KMS-11 (cell line): ENCODE data around the gene MACROD2.

Source experiments
- H2AFZ ChIP-seq: fragments of 200-600 bp; sonication (generic); 2 replicates; pipeline ENCODE4 v1.6.1; 2016; ENCODE audit warnings: antibody characterized with exemption, mixed run types, low read depth
- H3K27ac ChIP-seq: fragments of 200-600 bp; sonication (generic); 2 replicates; pipeline ENCODE4 v1.6.1; 2016; ENCODE audit warnings: mild to moderate bottlenecking, mixed run types
- H3K27me3 ChIP-seq: fragments of 200-600 bp; sonication (generic); 2 replicates; pipeline ENCODE4 v1.6.1; 2017; ENCODE audit warnings: mild to moderate bottlenecking, low read depth, mixed run types, moderate library complexity; ENCODE audit not compliant: insufficient read depth
- H3K36me3 ChIP-seq: fragments of 200-600 bp; sonication (generic); 2 replicates; pipeline ENCODE4 v1.6.1; 2017; ENCODE audit warnings: mild to moderate bottlenecking, mixed run types; ENCODE audit not compliant: insufficient read depth
- H3K4me1 ChIP-seq: fragments of 200-600 bp; sonication (generic); 2 replicates; pipeline ENCODE4 v1.6.1; 2016; ENCODE audit warnings: mild to moderate bottlenecking, low read depth, mixed run types; ENCODE audit not compliant: poor library complexity, severe bottlenecking
- H3K4me2 ChIP-seq: fragments of 200-600 bp; sonication (generic); 2 replicates; pipeline ENCODE4 v1.7.0; 2016; ENCODE audit warnings: mild to moderate bottlenecking, mixed run types
- H3K4me3 ChIP-seq: fragments of 200-600 bp; sonication (generic); IDR thresholded peaks from 2 replicates; pipeline ENCODE4 v1.6.1; 2017; ENCODE audit warnings: low read depth, low read length, mixed read lengths; ENCODE audit not compliant: insufficient read depth
- H3K79me2 ChIP-seq: fragments of 200-600 bp; sonication (generic); 2 replicates; pipeline ENCODE4 v1.6.1; 2016; ENCODE audit warnings: low read depth, mixed run types; ENCODE audit not compliant: insufficient read depth
- H3K9ac ChIP-seq: fragments of 200-600 bp; sonication (generic); 2 replicates; pipeline ENCODE4 v1.6.1; 2016; ENCODE audit warnings: mild to moderate bottlenecking, mixed run types
- H4K20me1 ChIP-seq: fragments of 200-600 bp; sonication (generic); 2 replicates; pipeline ENCODE4 v1.6.1; 2016; ENCODE audit warnings: mild to moderate bottlenecking, mixed run types; ENCODE audit not compliant: insufficient read depth
- CTCF ChIP-seq: fragments of 200-600 bp; sonication (generic); conservative IDR thresholded peaks from 2 replicates; pipeline ENCODE4 v1.6.1; 2017; ENCODE audit warnings: low read depth, mild to moderate bottlenecking, antibody characterized with exemption, low read length, moderate library complexity, mixed read lengths

Gene MACROD2

GRCh38 chr20:15059438-15059837 is 1064.1 kb downstream of the MACROD2 start:
- TF ChIP-seq CTCF: no peak
- Histone ChIP-seq H4K20me1 (no peaks in the 10 kb centered on the region), H2AFZ (no peak overlapping the region)

GRCh38 chr20:15060265-15061060 is 1065.1 kb downstream of the MACROD2 start:
- no peaks in the 10 kb centered on the region for H3K4me1 ChIP-seq
- no peak overlapping the region for H3K9ac ChIP-seq
- H3K79me2 ChIP-seq: no peaks in the 10 kb centered on the region
- TF ChIP-seq CTCF: no peak
- H4K20me1 ChIP-seq: no peaks in the 10 kb centered on the region
- H3K27ac ChIP-seq: no peak overlapping the region
- H2AFZ ChIP-seq: no peak overlapping the region
- H3K27me3 ChIP-seq: no peaks in the 10 kb centered on the region
- no peak overlapping the region for H3K4me3 ChIP-seq
- H3K4me2 ChIP-seq: no peak overlapping the region
- no peaks in the 10 kb centered on the region for H3K36me3 ChIP-seq

More at GRCh38 chr20:15059438-15059837, 1064.1 kb downstream of the MACROD2 start:
- H3K4me1 ChIP-seq: no peaks in the 10 kb centered on the region
- H3K27ac ChIP-seq: no peak overlapping the region
- H3K9ac ChIP-seq: no peak overlapping the region
- no peak overlapping the region for H3K4me3 ChIP-seq
- H3K27me3 ChIP-seq: no peaks in the 10 kb centered on the region
- H3K4me2 ChIP-seq: no peak overlapping the region
- H3K36me3 ChIP-seq: no peaks in the 10 kb centered on the region
- H3K79me2 ChIP-seq: no peaks in the 10 kb centered on the region

GRCh38 chr20:15061061-15061430 is 1065.7 kb downstream of the MACROD2 start:
- no peak overlapping the region for H3K27ac ChIP-seq
- no peak overlapping the region for H3K4me2 ChIP-seq
- H3K4me3 ChIP-seq: no peak overlapping the region
- H3K4me1 ChIP-seq: no peaks in the 10 kb centered on the region
- H3K27me3 ChIP-seq: no peaks in the 10 kb centered on the region
- no peaks in the 10 kb centered on the region for H4K20me1 ChIP-seq
- no peaks in the 10 kb centered on the region for H3K36me3 ChIP-seq
- no peaks in the 10 kb centered on the region for H3K79me2 ChIP-seq
- no peak overlapping the region for H3K9ac ChIP-seq
- no peak for TF ChIP-seq CTCF
- no peak overlapping the region for H2AFZ ChIP-seq

GRCh38 chr20:15061955-15062354 is 1066.6 kb downstream of the MACROD2 start:
- H2AFZ ChIP-seq: no peak overlapping the region
- H3K4me1 ChIP-seq: no peaks in the 10 kb centered on the region
- H3K4me3 ChIP-seq: no peak overlapping the region
- H3K9ac ChIP-seq: no peak overlapping the region
- H3K4me2 ChIP-seq: no peak overlapping the region
- TF ChIP-seq CTCF: no peak
- H3K27me3 ChIP-seq: no peaks in the 10 kb centered on the region
- no peaks in the 10 kb centered on the region for H4K20me1 ChIP-seq
- H3K27ac ChIP-seq: no peak overlapping the region
- no peaks in the 10 kb centered on the region for H3K36me3 ChIP-seq
- no peaks in the 10 kb centered on the region for H3K79me2 ChIP-seq
